HepG2 (cell line): ENCODE results near the gene DAB1. TPM values are rescaled to one million over a fixed set of nuclear protein-coding genes. Genes with fewer than 3 reads are reported as not detected.

Source experiments
- ATRX ChIP-seq: sonication (generic); formaldehyde crosslinking; IDR thresholded peaks from 2 replicates; pipeline ENCODE4 v1.4.0; 2020; ENCODE audit warnings: missing genetic modification reagents, borderline replicate concordance
- BRCA1 ChIP-seq: sonication (generic); formaldehyde crosslinking; IDR thresholded peaks from 2 replicates; pipeline ENCODE4 v1.4.0; 2020; ENCODE audit warnings: missing genetic modification reagents
- CEBPB ChIP-seq: IDR thresholded peaks from 2 replicates; pipeline ENCODE4 v1.6.1; 2011; ENCODE audit warnings: low read depth, low read length, improper control_type of control experiment, borderline replicate concordance
- ESRRA ChIP-seq: sonication (generic); formaldehyde crosslinking; IDR thresholded peaks from 2 replicates; pipeline ENCODE4 v1.5.1; 2020; ENCODE audit warnings: mild to moderate bottlenecking, low read depth, missing genetic modification reagents
- GZF1 ChIP-seq: sonication (generic); formaldehyde crosslinking; IDR thresholded peaks from 2 replicates; pipeline ENCODE4 v1.5.1; 2020; ENCODE audit warnings: mild to moderate bottlenecking, missing genetic modification reagents
- HMG20B ChIP-seq: conservative IDR thresholded peaks from 2 replicates; pipeline ENCODE4 v1.6.1; 2016; ENCODE audit warnings: missing genetic modification reagents, missing compliant biosample characterization
- MTA1 ChIP-seq: sonication (generic); formaldehyde crosslinking; IDR thresholded peaks from 2 replicates; pipeline ENCODE4 v1.4.0; 2020; ENCODE audit warnings: missing genetic modification reagents, mild to moderate bottlenecking, borderline replicate concordance
- NAIF1 ChIP-seq: sonication (generic); formaldehyde crosslinking; IDR thresholded peaks from 2 replicates; pipeline ENCODE4 v1.5.0; 2020; ENCODE audit warnings: mild to moderate bottlenecking, missing genetic modification reagents, borderline replicate concordance
- NBN ChIP-seq: fragments of 450-650 bp; conservative IDR thresholded peaks from 2 replicates; pipeline ENCODE4 v1.6.1; 2017
- PITX1 ChIP-seq: sonication (generic); formaldehyde crosslinking; IDR thresholded peaks from 2 replicates; pipeline ENCODE4 v1.5.1; 2020; ENCODE audit warnings: mild to moderate bottlenecking, missing genetic modification reagents
- RBAK ChIP-seq: sonication (generic); formaldehyde crosslinking; IDR thresholded peaks from 2 replicates; pipeline ENCODE4 v1.5.1; 2020; ENCODE audit warnings: mild to moderate bottlenecking, missing genetic modification reagents
- RBM22 ChIP-seq: fragments of 200-400 bp; formaldehyde crosslinking; optimal IDR thresholded peaks from 2 replicates; pipeline ENCODE3; 2017; ENCODE audit warnings: mild to moderate bottlenecking, low read length, moderate library complexity
- SNAI1 ChIP-seq: sonication (generic); formaldehyde crosslinking; IDR thresholded peaks from 2 replicates; pipeline ENCODE4 v1.5.0; 2020; ENCODE audit warnings: mild to moderate bottlenecking, missing genetic modification reagents, borderline replicate concordance
- SNAPC2 ChIP-seq: sonication (generic); formaldehyde crosslinking; IDR thresholded peaks from 2 replicates; pipeline ENCODE4 v1.8.1; 2022; ENCODE audit warnings: mild to moderate bottlenecking, missing genetic modification reagents
- ZGPAT ChIP-seq: IDR thresholded peaks from 2 replicates; pipeline ENCODE4 v1.6.1; 2016; ENCODE audit warnings: mild to moderate bottlenecking
- ZNF101 ChIP-seq: sonication (generic); formaldehyde crosslinking; IDR thresholded peaks from 2 replicates; pipeline ENCODE4 v1.4.0; 2020; ENCODE audit warnings: mild to moderate bottlenecking, low read depth, missing genetic modification reagents, borderline replicate concordance
- ZNF496 ChIP-seq: sonication (generic); formaldehyde crosslinking; IDR thresholded peaks from 2 replicates; pipeline ENCODE4 v1.8.1; 2023; ENCODE audit warnings: mild to moderate bottlenecking, moderate library complexity, missing genetic modification reagents; ENCODE audit not compliant: insufficient replicate concordance
- ZNF501 ChIP-seq: sonication (generic); formaldehyde crosslinking; IDR thresholded peaks from 2 replicates; pipeline ENCODE4 v1.5.1; 2020; ENCODE audit warnings: mild to moderate bottlenecking, moderate library complexity, missing genetic modification reagents
- ZNF556 ChIP-seq: sonication (generic); formaldehyde crosslinking; IDR thresholded peaks from 2 replicates; pipeline ENCODE4 v1.4.0; 2020; ENCODE audit warnings: mild to moderate bottlenecking, missing genetic modification reagents, borderline replicate concordance
- ZNF614 ChIP-seq: IDR thresholded peaks from 2 replicates; pipeline ENCODE4 v1.6.1; 2018; ENCODE audit warnings: missing biosample characterization, missing genetic modification reagents, inconsistent platforms, borderline replicate concordance
- ZNF709 ChIP-seq: sonication (generic); formaldehyde crosslinking; IDR thresholded peaks from 2 replicates; pipeline ENCODE4 v1.5.0; 2020; ENCODE audit warnings: mild to moderate bottlenecking, missing genetic modification reagents
- ZNF761 ChIP-seq: sonication (generic); formaldehyde crosslinking; conservative IDR thresholded peaks from 2 replicates; pipeline ENCODE4 v1.4.0; 2020; ENCODE audit warnings: mild to moderate bottlenecking, missing genetic modification reagents
- ZNF878 ChIP-seq: sonication (generic); formaldehyde crosslinking; IDR thresholded peaks from 2 replicates; pipeline ENCODE4 v1.8.1; 2023; ENCODE audit warnings: mild to moderate bottlenecking, missing genetic modification reagents, moderate library complexity
- polyA plus RNA-seq, 8 experiments: library from polyadenylated mRNA; depleted of rRNA in 3 of 8; stranded (reverse) in 7 of 8; unstranded in 1 of 8; fragments of >200 nt; fragmentation: Illumina TruSeq in 4 of 8; extraction: Trizol in 4 of 8; gene quantifications; 2 replicates each; pipeline versions ENCODE4 v1.2.1 to v1.2.3, GENCODE V29; 2011 to 2016; ENCODE audit warnings: low read depth in 4 of 8, missing spikeins in 1 of 8, mixed read lengths in 1 of 8; ENCODE audit not compliant: insufficient read depth in 1 of 8
- total RNA-seq, 5 experiments: library from RNA; depleted of rRNA; stranded (reverse); fragments of >200 nt; fragmentation: Illumina TruSeq; extraction: Trizol; gene quantifications; 2 replicates each; pipeline ENCODE4 v1.2.3, GENCODE V29; 2016; ENCODE audit warnings: low read depth in 1 of 5
- TF ChIP-seq, protein P1 (sequence below): sonication (generic); formaldehyde crosslinking; IDR thresholded peaks from 2 replicates; pipeline ENCODE4 v1.5.0; 2020; ENCODE audit warnings: mild to moderate bottlenecking, missing genetic modification reagents, borderline replicate concordance
- TF ChIP-seq, protein P2 (sequence below): sonication (generic); formaldehyde crosslinking; IDR thresholded peaks from 2 replicates; pipeline ENCODE4 v1.8.0; 2023; ENCODE audit warnings: mild to moderate bottlenecking, missing genetic modification reagents
- TF ChIP-seq, protein P3 (sequence below): sonication (generic); formaldehyde crosslinking; IDR thresholded peaks from 2 replicates; pipeline ENCODE4 v1.5.0; 2020; ENCODE audit warnings: missing genetic modification reagents

Gene DAB1
- total and polyA plus RNA-seq, 2 of the 13 experiments (the other 11 are each of a cell fraction or from before 2014, with no cell fraction given): 0.04 to 0.13 TPM

GRCh38 chr1:57279909-57280666 is 143.8 kb downstream of the DAB1 start (continued):
- TF ChIP-seq ZNF501 (CRISPR knock-in tag) (no peak), ZNF101 (no peak), ZNF761 (CRISPR knock-in tag) (no peak), NAIF1 (peak; percentile 24; the same call in 1 of the 2 replicates), ZNF614 (CRISPR knock-in tag) (peak; percentile 99), BRCA1 (no peak), ZNF556 (CRISPR knock-in tag) (peak; percentile 51; the same call in 1 of the 2 replicates), SNAI1 (peak; percentile 45; the same call in 1 of the 2 replicates), SNAPC2 (CRISPR knock-in tag) (peak; percentile 63; the same call in 1 of the 2 replicates), ATRX (no peak), HMG20B (CRISPR knock-in tag) (peak; percentile 100), ZNF709 (CRISPR knock-in tag) (peak; percentile 38; the same call in 1 of the 2 replicates), MTA1 (no peak; the same call in 1 of the 2 replicates), RBM22 (no peak), NBN (no peak), PITX1 (peak; percentile 96), ZNF496 (CRISPR knock-in tag) (no peak), ESRRA (CRISPR knock-in tag) (peak; percentile 97), RBAK (CRISPR knock-in tag) (no peak), CEBPB (peak; percentile 100), GZF1 (CRISPR knock-in tag) (no peak), ZNF878 (CRISPR knock-in tag) (peak; percentile 94; the same call in 1 of the 2 replicates), ZGPAT (CRISPR knock-in tag) (peak; percentile 99)
- TF ChIP-seq, protein P1, sequence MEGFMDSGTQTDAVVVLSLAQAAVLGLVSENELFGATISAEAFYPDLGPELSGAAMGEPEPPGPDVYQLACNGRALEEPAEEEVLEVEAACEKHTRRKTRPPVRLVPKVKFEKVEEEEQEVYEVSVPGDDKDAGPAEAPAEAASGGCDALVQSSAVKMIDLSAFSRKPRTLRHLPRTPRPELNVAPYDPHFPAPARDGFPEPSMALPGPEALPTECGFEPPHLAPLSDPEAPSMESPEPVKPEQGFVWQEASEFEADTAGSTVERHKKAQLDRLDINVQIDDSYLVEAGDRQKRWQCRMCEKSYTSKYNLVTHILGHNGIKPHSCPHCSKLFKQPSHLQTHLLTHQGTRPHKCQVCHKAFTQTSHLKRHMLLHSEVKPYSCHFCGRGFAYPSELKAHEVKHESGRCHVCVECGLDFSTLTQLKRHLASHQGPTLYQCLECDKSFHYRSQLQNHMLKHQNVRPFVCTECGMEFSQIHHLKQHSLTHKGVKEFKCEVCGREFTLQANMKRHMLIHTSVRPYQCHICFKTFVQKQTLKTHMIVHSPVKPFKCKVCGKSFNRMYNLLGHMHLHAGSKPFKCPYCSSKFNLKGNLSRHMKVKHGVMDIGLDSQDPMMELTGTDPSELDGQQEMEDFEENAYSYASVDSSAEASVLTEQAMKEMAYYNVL (CRISPR knock-in tag): peak; percentile 99
- TF ChIP-seq, protein P2, sequence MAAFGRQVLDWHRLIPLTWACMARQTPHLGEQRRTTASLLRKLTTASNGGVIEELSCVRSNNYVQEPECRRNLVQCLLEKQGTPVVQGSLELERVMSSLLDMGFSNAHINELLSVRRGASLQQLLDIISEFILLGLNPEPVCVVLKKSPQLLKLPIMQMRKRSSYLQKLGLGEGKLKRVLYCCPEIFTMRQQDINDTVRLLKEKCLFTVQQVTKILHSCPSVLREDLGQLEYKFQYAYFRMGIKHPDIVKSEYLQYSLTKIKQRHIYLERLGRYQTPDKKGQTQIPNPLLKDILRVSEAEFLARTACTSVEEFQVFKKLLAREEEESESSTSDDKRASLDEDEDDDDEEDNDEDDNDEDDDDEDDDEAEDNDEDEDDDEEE (CRISPR knock-in tag): 0 out of 2 replicates have a peak, but pooled peaks have one; percentile 31
- TF ChIP-seq, protein P3, sequence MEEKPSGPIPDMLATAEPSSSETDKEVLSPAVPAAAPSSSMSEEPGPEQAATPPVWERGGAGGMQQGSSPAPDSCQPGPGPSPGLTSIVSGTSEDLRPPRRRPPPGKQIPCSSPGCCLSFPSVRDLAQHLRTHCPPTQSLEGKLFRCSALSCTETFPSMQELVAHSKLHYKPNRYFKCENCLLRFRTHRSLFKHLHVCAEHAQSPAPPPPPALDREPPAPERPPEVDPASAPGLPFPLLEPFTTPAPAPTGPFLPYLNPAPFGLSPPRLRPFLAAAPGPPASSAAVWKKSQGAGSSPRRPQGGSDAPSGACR (CRISPR knock-in tag): peak; percentile 91; the same call in 1 of the 2 replicates
